Measurements from ENCODE around the gene PSMA5. TPM values are rescaled to one million over a fixed set of nuclear protein-coding genes. Genes with fewer than 3 reads are reported as not detected.
"Not testable (repeated sequence)": the region's sequence is repeated elsewhere in the genome, so short reads cannot be mapped to it uniquely, and the experiment has no call there.

The PSMA5 gene
- polyA plus RNA-seq, 1 donor from 2014 or later: 99.8 TPM

DNA sequence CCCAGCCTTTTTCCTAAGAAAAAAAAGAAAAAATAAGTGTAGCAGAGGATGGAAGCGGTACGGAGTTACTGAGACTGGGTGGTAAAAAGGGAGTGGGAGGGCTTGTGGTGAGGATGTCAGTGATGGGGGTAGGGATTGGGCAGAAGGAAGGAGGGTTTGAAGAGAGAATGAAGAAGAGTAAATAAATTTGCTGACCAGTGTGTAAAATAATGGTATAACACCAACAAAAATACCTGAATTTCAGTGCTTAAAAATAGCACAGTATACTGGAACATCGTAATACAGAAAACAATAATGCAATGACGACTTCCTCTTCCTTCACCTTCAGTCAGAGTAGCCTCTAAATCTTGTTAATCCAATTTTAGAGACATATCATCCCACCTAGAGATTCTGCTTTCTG lies 21.3 kb upstream of the PSMA5 start:
- no peaks in the 10 kb centered on the region for H3K9me2 ChIP-seq (ENCODE audit: insufficient read depth, low read length)
- no peaks in the 10 kb centered on the region for H3F3A ChIP-seq (ENCODE audit: insufficient read depth, low read length, poor library complexity, severe bottlenecking)
- no peak overlapping the region for H3K27ac ChIP-seq (ENCODE audit: low read length)
- TF ChIP-seq, protein P1, sequence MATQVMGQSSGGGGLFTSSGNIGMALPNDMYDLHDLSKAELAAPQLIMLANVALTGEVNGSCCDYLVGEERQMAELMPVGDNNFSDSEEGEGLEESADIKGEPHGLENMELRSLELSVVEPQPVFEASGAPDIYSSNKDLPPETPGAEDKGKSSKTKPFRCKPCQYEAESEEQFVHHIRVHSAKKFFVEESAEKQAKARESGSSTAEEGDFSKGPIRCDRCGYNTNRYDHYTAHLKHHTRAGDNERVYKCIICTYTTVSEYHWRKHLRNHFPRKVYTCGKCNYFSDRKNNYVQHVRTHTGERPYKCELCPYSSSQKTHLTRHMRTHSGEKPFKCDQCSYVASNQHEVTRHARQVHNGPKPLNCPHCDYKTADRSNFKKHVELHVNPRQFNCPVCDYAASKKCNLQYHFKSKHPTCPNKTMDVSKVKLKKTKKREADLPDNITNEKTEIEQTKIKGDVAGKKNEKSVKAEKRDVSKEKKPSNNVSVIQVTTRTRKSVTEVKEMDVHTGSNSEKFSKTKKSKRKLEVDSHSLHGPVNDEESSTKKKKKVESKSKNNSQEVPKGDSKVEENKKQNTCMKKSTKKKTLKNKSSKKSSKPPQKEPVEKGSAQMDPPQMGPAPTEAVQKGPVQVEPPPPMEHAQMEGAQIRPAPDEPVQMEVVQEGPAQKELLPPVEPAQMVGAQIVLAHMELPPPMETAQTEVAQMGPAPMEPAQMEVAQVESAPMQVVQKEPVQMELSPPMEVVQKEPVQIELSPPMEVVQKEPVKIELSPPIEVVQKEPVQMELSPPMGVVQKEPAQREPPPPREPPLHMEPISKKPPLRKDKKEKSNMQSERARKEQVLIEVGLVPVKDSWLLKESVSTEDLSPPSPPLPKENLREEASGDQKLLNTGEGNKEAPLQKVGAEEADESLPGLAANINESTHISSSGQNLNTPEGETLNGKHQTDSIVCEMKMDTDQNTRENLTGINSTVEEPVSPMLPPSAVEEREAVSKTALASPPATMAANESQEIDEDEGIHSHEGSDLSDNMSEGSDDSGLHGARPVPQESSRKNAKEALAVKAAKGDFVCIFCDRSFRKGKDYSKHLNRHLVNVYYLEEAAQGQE (IDR thresholded peaks at IDR 0.05; ENCODE audit: borderline replicate concordance): no peak
- TF ChIP-seq TAF1 (IDR thresholded peaks at IDR 0.05; ENCODE audit: low read depth) (no peak), EP300 (conservative IDR thresholded peaks at IDR 0.05; ENCODE audit: poor library complexity, severe bottlenecking) (no peak), POLR2AphosphoS5 (IDR thresholded peaks at IDR 0.05) (no peak), RAD21 (conservative IDR thresholded peaks at IDR 0.05) (no peak), CTCF (IDR thresholded peaks at IDR 0.05; ENCODE audit: poor library complexity, severe bottlenecking) (no peak), MXI1 (conservative IDR thresholded peaks at IDR 0.05; ENCODE audit: poor library complexity, severe bottlenecking) (no peak), EZH2 (IDR thresholded peaks at IDR 0.05; ENCODE audit: borderline replicate concordance, insufficient read depth, low read length, poor library complexity, severe bottlenecking) (no peak), SMC3 (conservative IDR thresholded peaks at IDR 0.05; ENCODE audit: poor library complexity) (no peak)
- H3K9me3 ChIP-seq (ENCODE audit: low read length): no peaks in the 10 kb centered on the region
- H3K36me3 ChIP-seq (ENCODE audit: insufficient read depth, low read length): no peaks in the 10 kb centered on the region
- H3K27me3 ChIP-seq (ENCODE audit: insufficient read depth, low read depth, low read length): peaks cover 13% of the 10 kb centered on the region
- H3K9ac ChIP-seq (ENCODE audit: low read length): no peak overlapping the region
- no peak overlapping the region for H2AFZ ChIP-seq (ENCODE audit: low read depth, low read length)
- no peaks in the 10 kb centered on the region for H4K20me1 ChIP-seq (ENCODE audit: insufficient read depth)
- H3K4me2 ChIP-seq (ENCODE audit: low read length): no peak overlapping the region
- H3K4me3 ChIP-seq (ENCODE audit: low read length): no peak overlapping the region
- no peaks in the 10 kb centered on the region for H3K79me2 ChIP-seq (replicated peaks; ENCODE audit: insufficient read depth, low read length)

DNA sequence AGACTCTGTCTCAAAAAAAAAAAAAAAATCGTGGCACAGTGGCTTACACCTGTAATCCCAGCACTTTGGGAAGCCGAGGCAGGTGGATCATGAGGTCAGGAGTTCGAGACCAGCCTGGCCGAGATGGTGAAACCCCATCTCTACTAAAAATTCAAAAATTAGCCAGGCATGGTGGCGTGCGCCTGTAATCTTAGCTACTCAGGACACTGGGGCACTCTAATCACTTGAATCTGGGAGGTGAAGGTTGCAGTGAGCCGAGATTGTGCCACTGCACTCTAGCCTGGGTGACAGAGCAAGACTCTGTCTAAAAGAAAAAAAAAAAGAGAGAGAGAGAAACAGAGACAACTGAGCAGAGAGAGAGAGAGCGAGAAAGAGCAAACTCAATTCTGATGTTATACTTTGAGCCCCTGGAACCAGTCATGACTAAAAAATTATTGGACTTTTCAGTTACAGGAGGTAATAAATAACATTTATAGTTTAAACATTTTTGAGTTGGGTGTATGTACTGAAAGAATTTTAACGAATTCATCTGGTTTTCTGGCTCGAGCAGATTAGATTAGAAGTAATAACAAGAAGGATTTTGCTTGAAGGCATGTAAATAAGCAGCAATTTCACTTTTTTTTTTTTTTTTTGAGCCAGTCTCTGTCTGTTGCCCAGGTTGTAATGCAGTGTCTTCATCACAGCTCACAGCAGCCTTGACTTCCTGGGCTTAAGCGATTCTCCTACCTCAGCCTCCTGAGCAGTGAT lies 19.9 kb upstream of the PSMA5 start:
- H4K20me1 ChIP-seq (ENCODE audit: insufficient read depth); H3K27ac ChIP-seq (ENCODE audit: low read length); H3K9me3 ChIP-seq (ENCODE audit: low read length); H2AFZ ChIP-seq (ENCODE audit: low read depth, low read length); H3K79me2 ChIP-seq (replicated peaks; ENCODE audit: insufficient read depth, low read length); H3K4me2 ChIP-seq (ENCODE audit: low read length); H3K4me3 ChIP-seq (ENCODE audit: low read length); H3K9ac ChIP-seq (ENCODE audit: low read length); H3K9me2 ChIP-seq (ENCODE audit: insufficient read depth, low read length); H3K36me3 ChIP-seq (ENCODE audit: insufficient read depth, low read length); H3F3A ChIP-seq (ENCODE audit: insufficient read depth, low read length, poor library complexity, severe bottlenecking): not testable (repeated sequence)
- peaks cover 14% of the 10 kb centered on the region for H3K27me3 ChIP-seq (ENCODE audit: insufficient read depth, low read depth, low read length)

Measured in neural cell (in vitro differentiated cells).